ENCODE data around the gene DDX51.

DNA sequence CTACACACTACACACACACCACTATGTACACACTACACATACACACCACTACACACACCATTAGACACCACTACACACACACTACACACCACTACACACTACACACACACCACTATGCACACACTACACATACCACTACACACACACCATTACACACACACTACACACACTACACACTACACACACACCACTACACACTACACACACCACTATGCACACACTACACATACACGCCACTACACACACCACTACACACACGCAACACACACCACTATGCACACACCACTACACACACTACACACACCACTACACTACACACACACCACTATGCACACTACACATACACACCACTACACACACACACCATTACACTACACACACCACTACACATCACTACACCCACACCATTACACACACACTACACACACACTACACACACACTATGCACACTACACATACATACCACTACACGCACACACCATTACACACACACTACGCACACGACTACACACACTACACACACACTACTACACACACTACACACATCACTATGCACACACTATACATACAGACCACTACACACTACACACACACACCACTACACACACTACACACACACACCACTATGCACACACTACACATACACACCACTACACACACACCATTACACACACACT lies 13.8 kb upstream of the DDX51 start:
- TF ChIP-seq, protein P1, sequence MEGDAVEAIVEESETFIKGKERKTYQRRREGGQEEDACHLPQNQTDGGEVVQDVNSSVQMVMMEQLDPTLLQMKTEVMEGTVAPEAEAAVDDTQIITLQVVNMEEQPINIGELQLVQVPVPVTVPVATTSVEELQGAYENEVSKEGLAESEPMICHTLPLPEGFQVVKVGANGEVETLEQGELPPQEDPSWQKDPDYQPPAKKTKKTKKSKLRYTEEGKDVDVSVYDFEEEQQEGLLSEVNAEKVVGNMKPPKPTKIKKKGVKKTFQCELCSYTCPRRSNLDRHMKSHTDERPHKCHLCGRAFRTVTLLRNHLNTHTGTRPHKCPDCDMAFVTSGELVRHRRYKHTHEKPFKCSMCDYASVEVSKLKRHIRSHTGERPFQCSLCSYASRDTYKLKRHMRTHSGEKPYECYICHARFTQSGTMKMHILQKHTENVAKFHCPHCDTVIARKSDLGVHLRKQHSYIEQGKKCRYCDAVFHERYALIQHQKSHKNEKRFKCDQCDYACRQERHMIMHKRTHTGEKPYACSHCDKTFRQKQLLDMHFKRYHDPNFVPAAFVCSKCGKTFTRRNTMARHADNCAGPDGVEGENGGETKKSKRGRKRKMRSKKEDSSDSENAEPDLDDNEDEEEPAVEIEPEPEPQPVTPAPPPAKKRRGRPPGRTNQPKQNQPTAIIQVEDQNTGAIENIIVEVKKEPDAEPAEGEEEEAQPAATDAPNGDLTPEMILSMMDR (IDR thresholded peaks at IDR 0.05): no peak
- TF ChIP-seq EP300 (IDR thresholded peaks at IDR 0.05): no peak

All from upper lobe of left lung (tissue), 4 donors.